HepG2 (cell line): ENCODE data around the gene STX8. TPM values are rescaled to one million over a fixed set of nuclear protein-coding genes. Genes with fewer than 3 reads are reported as not detected.

Source experiments
- ATAC-seq: fragments of 200-7000 bp; cut with Tn5 transposase; 3 replicates; pipeline ENCODE4 v1.9.1; 2020; ENCODE audit warnings: mild to moderate bottlenecking, moderate library complexity
- BruUV-seq: library from RNA; stranded (reverse); fragments of 400-500 nt; replicated peaks from 2 replicates; lab custom pipeline; 2021; lab: Mats Ljungman, UMichigan
- CTCF ChIA-PET: fragments of 300-600 bp; formaldehyde crosslinking; extraction: SDS; loops from one replicate; lab custom pipeline; 2021; ENCODE audit warnings: low total read pairs, inconsistent platforms, low intra/inter-chr PET ratio; lab: Yijun Ruan, JAX
- POLR2A ChIA-PET: fragments of 350-600 bp; sonication (Branson Sonifier 250); formaldehyde crosslinking; loops from one replicate; lab custom pipeline; 2020; ENCODE audit warnings: antibody characterized with exemption, inconsistent platforms; lab: Yijun Ruan, JAX
- DNase-seq: peaks from one replicate; pipeline ENCODE4 v3.0.0-alpha.2; 2015; ENCODE audit warnings: low spot score
- FAIRE-seq: peaks from 3 replicates; lab custom pipeline; 2011; peaks lifted over from hg19 to GRCh38; lab: Jason Lieb, UNC
- H2AFZ ChIP-seq: one replicate; pipeline ENCODE4 v1.6.1; 2011; ENCODE audit warnings: low read length, inconsistent platforms
- H3K27ac ChIP-seq: fragments of 300-600 bp; 3 replicates; pipeline ENCODE4 v1.8.0; 2011; ENCODE audit warnings: mixed run types, mild to moderate bottlenecking, mixed read lengths, low read length, inconsistent platforms; ENCODE audit not compliant: insufficient read depth; ENCODE audit errors: extremely low read length
- H3K27me3 ChIP-seq, 2 experiments: fragments of 200-600 bp in 1 of 2; 2 replicates in 1 of 2; 3 replicates in 1 of 2; pipeline versions ENCODE4 v1.6.0 to v1.8.0; 2011; ENCODE audit warnings: low read length in 2 of 2, mild to moderate bottlenecking in 2 of 2, moderate library complexity in 2 of 2, inconsistent platforms in 1 of 2; ENCODE audit not compliant: insufficient read depth in 2 of 2, control insufficient read depth in 1 of 2
- H3K36me3 ChIP-seq, 2 experiments: fragments of 200-600 bp in 1 of 2; replicated peaks in 1 of 2; 2 replicates in 1 of 2; 3 replicates in 1 of 2; pipeline versions ENCODE4 v1.5.1 to v1.8.0; 2011; ENCODE audit warnings: low read length in 2 of 2, inconsistent platforms in 1 of 2; ENCODE audit not compliant: insufficient read depth in 2 of 2, control insufficient read depth in 1 of 2
- H3K4me1 ChIP-seq: 2 replicates; pipeline ENCODE4 v1.5.1; 2012; ENCODE audit warnings: low read length, inconsistent platforms; ENCODE audit not compliant: insufficient read depth
- H3K4me2 ChIP-seq: 2 replicates; pipeline ENCODE4 v1.6.0; 2011; ENCODE audit warnings: low read depth, low read length, inconsistent platforms
- H3K4me3 ChIP-seq, 3 experiments: fragments of 200-600 bp in 1 of 3; sonication (generic), shearing (Covaris generic) in 1 of 3; replicated peaks in 1 of 3; 2 replicates each; pipeline ENCODE4 v1.5.1; 2011 to 2016; ENCODE audit warnings: low read length in 3 of 3, inconsistent platforms in 2 of 3, low read depth in 2 of 3, mild to moderate bottlenecking in 2 of 3, control low read depth in 1 of 3, mixed read lengths in 1 of 3; ENCODE audit not compliant: insufficient read depth in 1 of 3
- H3K79me2 ChIP-seq: one replicate; pipeline ENCODE4 v1.6.1; 2011; ENCODE audit warnings: low read length, inconsistent platforms; ENCODE audit not compliant: insufficient read depth
- H3K9ac ChIP-seq: 2 replicates; pipeline ENCODE4 v1.6.0; 2011; ENCODE audit warnings: mild to moderate bottlenecking, low read depth, low read length, inconsistent platforms; ENCODE audit not compliant: insufficient read depth
- H3K9me3 ChIP-seq: 2 replicates; pipeline ENCODE4 v1.5.1; 2012; ENCODE audit warnings: mild to moderate bottlenecking, low read length
- H4K20me1 ChIP-seq: 2 replicates; pipeline ENCODE4 v1.6.0; 2011; ENCODE audit warnings: inconsistent platforms, mild to moderate bottlenecking, low read length, moderate library complexity; ENCODE audit not compliant: insufficient read depth
- MED1 ChIP-seq: sonication (generic); formaldehyde crosslinking; IDR thresholded peaks from 2 replicates; pipeline ENCODE4 v1.4.0; 2020; ENCODE audit warnings: missing genetic modification reagents
- MLLT10 ChIP-seq: sonication (generic); formaldehyde crosslinking; IDR thresholded peaks from 2 replicates; pipeline ENCODE4 v1.4.0; 2020; ENCODE audit warnings: missing genetic modification reagents
- NFE2L1 ChIP-seq: sonication (generic); formaldehyde crosslinking; IDR thresholded peaks from 2 replicates; pipeline ENCODE4 v1.4.0; 2020; ENCODE audit warnings: missing genetic modification reagents, mild to moderate bottlenecking, borderline replicate concordance
- ZNF225 ChIP-seq: sonication (generic); formaldehyde crosslinking; IDR thresholded peaks from 2 replicates; pipeline ENCODE4 v1.4.0; 2020; ENCODE audit warnings: mild to moderate bottlenecking, missing genetic modification reagents
- ZNF235 ChIP-seq: sonication (generic); formaldehyde crosslinking; IDR thresholded peaks from 2 replicates; pipeline ENCODE4 v1.8.1; 2023; ENCODE audit warnings: mild to moderate bottlenecking, missing genetic modification reagents, borderline replicate concordance
- ZNF331 ChIP-seq: sonication (generic); formaldehyde crosslinking; IDR thresholded peaks from 2 replicates; pipeline ENCODE4 v1.4.0; 2020; ENCODE audit warnings: missing genetic modification reagents
- ZNF343 ChIP-seq: sonication (generic); formaldehyde crosslinking; IDR thresholded peaks from 2 replicates; pipeline ENCODE4 v1.4.0; 2020; ENCODE audit warnings: mild to moderate bottlenecking, missing genetic modification reagents
- ZSCAN12 ChIP-seq: sonication (generic); formaldehyde crosslinking; IDR thresholded peaks from 2 replicates; pipeline ENCODE4 v1.9.0; 2021; ENCODE audit warnings: mild to moderate bottlenecking, missing genetic modification reagents
- WGBS: methylation state at CpG from one replicate; pipeline ENCODE4 v1.1.6; 2017; ENCODE audit warnings: low lambda C conversion rate; 5-methylcytosine and 5-hydroxymethylcytosine counted together
- in situ Hi-C: cut with HindIII; loops from 2 replicates; pipeline ENCODE4 v1.10.0; 2017; ENCODE audit warnings: low pct_unique_long_range_greater_than_20kb; ENCODE audit not compliant: extremely low pct_ligation_motif_present
- intact Hi-C: fragments of 100-400 bp; cut with micrococcal nuclease; formaldehyde crosslinking; loops from one replicate; pipeline ENCODE4 v1.10.0; 2022; ENCODE audit not compliant: unreplicated experiment
- polyA plus RNA-seq, 8 experiments: library from polyadenylated mRNA; depleted of rRNA in 3 of 8; stranded (reverse) in 7 of 8; unstranded in 1 of 8; fragments of >200 nt; fragmentation: Illumina TruSeq in 4 of 8; extraction: Trizol in 4 of 8; gene quantifications; 2 replicates each; pipeline versions ENCODE4 v1.2.1 to v1.2.3, GENCODE V29; 2011 to 2016; ENCODE audit warnings: low read depth in 4 of 8, missing spikeins in 1 of 8, mixed read lengths in 1 of 8; ENCODE audit not compliant: insufficient read depth in 1 of 8
- total RNA-seq, 5 experiments: library from RNA; depleted of rRNA; stranded (reverse); fragments of >200 nt; fragmentation: Illumina TruSeq; extraction: Trizol; gene quantifications; 2 replicates each; pipeline ENCODE4 v1.2.3, GENCODE V29; 2016; ENCODE audit warnings: low read depth in 1 of 5
- TF ChIP-seq, protein P1 (sequence below): sonication (generic); formaldehyde crosslinking; IDR thresholded peaks from 2 replicates; pipeline ENCODE4 v1.4.0; 2020; ENCODE audit warnings: missing genetic modification reagents
- TF ChIP-seq, protein P2 (sequence below): sonication (generic); formaldehyde crosslinking; IDR thresholded peaks from 2 replicates; pipeline ENCODE4 v1.4.0; 2020; ENCODE audit warnings: mild to moderate bottlenecking, missing genetic modification reagents

Gene STX8
- total and polyA plus RNA-seq, 2 of the 13 experiments (the other 11 are each of a cell fraction or from before 2014, with no cell fraction given): 36.4 to 53.6 TPM

DNA sequence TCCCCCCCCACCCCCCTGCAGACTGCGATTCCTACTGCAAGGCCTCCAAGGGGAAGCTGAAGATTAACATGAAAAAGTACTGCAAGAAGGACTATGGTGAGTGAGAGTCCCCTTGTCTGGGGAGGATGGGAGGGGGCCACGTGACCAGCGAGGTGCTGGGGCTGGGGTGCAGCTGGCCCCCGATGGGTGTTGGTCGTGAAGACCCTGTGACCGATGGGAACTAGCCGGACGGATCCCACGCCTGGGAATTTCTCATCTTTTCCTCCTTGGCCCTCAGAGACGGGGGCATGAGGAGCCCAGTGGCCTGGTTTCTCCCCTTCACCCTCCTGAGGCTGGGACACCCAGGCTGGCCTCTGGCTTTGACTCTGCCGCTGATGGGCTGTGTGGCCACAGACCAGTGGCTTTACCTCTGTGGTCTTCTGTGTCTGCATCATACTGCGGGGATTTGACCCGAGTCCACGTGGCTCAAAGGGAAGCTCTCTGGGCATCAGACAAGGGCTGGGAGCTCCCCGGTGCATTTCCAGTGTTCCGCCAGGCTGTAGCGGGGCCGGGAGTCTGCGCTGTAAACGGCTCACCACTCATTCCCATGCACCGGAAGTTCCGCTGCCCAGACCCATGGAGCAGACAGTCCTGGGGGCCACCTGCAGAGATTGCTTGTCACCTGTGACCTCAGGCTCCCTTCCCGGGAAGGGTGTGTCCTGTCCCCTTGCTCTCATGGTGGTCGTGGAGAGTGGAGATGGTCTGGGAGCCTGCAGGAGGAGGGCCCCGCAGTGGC lies 354.3 kb downstream of the STX8 start:
- no TSS peak for BruUV-seq
- peaks cover 8 to 46% of the 10 kb centered on the region in 2 experiments; a peak in 4 of 5 replicates for H3K27me3 ChIP-seq
- no peak overlapping the region for H2AFZ ChIP-seq
- TF ChIP-seq ZSCAN12 (CRISPR knock-in tag) (no peak), NFE2L1 (CRISPR knock-in tag) (no peak), ZNF343 (no peak), MLLT10 (CRISPR knock-in tag) (no peak), ZNF331 (CRISPR knock-in tag) (no peak), ZNF235 (CRISPR knock-in tag) (no peak), ZNF225 (CRISPR knock-in tag) (no peak), MED1 (CRISPR knock-in tag) (no peak)
- TF ChIP-seq, protein P1, sequence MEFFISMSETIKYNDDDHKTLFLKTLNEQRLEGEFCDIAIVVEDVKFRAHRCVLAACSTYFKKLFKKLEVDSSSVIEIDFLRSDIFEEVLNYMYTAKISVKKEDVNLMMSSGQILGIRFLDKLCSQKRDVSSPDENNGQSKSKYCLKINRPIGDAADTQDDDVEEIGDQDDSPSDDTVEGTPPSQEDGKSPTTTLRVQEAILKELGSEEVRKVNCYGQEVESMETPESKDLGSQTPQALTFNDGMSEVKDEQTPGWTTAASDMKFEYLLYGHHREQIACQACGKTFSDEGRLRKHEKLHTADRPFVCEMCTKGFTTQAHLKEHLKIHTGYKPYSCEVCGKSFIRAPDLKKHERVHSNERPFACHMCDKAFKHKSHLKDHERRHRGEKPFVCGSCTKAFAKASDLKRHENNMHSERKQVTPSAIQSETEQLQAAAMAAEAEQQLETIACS: no peak
- TF ChIP-seq, protein P2, sequence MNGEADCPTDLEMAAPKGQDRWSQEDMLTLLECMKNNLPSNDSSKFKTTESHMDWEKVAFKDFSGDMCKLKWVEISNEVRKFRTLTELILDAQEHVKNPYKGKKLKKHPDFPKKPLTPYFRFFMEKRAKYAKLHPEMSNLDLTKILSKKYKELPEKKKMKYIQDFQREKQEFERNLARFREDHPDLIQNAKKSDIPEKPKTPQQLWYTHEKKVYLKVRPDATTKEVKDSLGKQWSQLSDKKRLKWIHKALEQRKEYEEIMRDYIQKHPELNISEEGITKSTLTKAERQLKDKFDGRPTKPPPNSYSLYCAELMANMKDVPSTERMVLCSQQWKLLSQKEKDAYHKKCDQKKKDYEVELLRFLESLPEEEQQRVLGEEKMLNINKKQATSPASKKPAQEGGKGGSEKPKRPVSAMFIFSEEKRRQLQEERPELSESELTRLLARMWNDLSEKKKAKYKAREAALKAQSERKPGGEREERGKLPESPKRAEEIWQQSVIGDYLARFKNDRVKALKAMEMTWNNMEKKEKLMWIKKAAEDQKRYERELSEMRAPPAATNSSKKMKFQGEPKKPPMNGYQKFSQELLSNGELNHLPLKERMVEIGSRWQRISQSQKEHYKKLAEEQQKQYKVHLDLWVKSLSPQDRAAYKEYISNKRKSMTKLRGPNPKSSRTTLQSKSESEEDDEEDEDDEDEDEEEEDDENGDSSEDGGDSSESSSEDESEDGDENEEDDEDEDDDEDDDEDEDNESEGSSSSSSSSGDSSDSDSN: no peak
- WGBS: 40% methylated on average over 11 of the region's 25 CpGs
- in situ Hi-C loops: no loop called here
- intact Hi-C loops: no loop called here
- H3K4me1 ChIP-seq: no peaks in the 10 kb centered on the region; the same call in 1 of the 2 replicates
- no peak overlapping the region for H3K4me3 ChIP-seq
- H3K4me2 ChIP-seq: no peak overlapping the region
- no peaks in the 10 kb centered on the region for H4K20me1 ChIP-seq
- H3K9me3 ChIP-seq: peaks cover 4% of the 10 kb centered on the region
- FAIRE-seq (no peak), DNase-seq (no peak), ATAC-seq (no peak)
- no peak overlapping the region for H3K27ac ChIP-seq
- CTCF ChIA-PET: no interaction called here
- no peaks in the 10 kb centered on the region for H3K79me2 ChIP-seq
- no peak overlapping the region for H3K9ac ChIP-seq
- POLR2A ChIA-PET: no interaction called here
- H3K36me3 ChIP-seq: no peaks in the 10 kb centered on the region
